ENCODE measurements around the gene CFAP107.

CFAP107 gene

DNA sequence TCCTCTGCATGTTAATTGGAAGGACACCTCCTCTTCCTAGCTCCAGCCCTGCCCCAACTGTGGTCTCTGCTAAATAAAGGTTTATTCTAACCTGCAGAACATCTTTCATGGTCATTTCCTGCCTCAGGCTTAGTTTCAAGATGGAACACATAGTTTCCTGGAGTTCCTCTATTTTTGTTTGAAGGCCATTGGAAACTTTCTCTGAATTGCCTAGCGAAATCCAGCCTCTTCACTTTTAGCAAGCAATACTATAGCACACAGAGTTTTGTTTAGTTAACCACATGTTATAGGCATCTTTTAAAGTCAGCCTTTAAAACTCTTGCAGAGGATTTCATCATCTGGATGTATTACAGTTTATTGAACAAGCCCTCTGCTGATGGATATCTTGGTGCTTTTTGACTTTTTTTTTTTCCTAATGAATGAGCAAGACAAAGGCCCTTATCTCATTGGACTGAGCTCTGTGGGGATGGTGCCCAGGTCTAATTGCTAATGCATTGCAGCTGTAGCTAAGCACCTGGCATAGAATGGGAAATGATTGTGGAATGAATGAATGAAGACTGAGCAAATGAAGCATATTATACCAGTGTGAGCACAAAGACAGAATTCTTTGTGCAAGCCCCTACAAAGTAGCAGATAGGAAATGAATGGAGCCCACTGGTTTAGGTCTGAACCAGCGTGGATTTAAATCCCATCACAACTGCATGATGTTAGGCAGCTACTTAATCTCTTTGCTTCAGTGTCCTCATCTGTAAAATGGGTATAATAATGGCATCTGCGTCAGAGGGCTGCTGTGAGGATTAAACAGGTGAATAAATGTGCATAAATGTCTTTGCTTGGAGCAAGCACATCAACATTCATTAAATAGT, 641 bp upstream of the CFAP107 start:
- TF ChIP-seq FOXP2 (optimal IDR thresholded peaks at IDR 0.05; ENCODE audit: borderline replicate concordance, extremely low read depth, extremely low read length, insufficient read depth), result no peak
- TF ChIP-seq TAF1 (IDR thresholded peaks at IDR 0.05; ENCODE audit: borderline replicate concordance, insufficient read depth, low read length), result no peak
- TF ChIP-seq, protein P1, sequence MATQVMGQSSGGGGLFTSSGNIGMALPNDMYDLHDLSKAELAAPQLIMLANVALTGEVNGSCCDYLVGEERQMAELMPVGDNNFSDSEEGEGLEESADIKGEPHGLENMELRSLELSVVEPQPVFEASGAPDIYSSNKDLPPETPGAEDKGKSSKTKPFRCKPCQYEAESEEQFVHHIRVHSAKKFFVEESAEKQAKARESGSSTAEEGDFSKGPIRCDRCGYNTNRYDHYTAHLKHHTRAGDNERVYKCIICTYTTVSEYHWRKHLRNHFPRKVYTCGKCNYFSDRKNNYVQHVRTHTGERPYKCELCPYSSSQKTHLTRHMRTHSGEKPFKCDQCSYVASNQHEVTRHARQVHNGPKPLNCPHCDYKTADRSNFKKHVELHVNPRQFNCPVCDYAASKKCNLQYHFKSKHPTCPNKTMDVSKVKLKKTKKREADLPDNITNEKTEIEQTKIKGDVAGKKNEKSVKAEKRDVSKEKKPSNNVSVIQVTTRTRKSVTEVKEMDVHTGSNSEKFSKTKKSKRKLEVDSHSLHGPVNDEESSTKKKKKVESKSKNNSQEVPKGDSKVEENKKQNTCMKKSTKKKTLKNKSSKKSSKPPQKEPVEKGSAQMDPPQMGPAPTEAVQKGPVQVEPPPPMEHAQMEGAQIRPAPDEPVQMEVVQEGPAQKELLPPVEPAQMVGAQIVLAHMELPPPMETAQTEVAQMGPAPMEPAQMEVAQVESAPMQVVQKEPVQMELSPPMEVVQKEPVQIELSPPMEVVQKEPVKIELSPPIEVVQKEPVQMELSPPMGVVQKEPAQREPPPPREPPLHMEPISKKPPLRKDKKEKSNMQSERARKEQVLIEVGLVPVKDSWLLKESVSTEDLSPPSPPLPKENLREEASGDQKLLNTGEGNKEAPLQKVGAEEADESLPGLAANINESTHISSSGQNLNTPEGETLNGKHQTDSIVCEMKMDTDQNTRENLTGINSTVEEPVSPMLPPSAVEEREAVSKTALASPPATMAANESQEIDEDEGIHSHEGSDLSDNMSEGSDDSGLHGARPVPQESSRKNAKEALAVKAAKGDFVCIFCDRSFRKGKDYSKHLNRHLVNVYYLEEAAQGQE (IDR thresholded peaks at IDR 0.05; ENCODE audit: insufficient read depth in 1 of 2, low read depth in 2 of 2, low read length in 2 of 2), result no peak
- TF ChIP-seq SIN3A (IDR thresholded peaks at IDR 0.05; ENCODE audit: borderline replicate concordance, insufficient read depth, low read length), result no peak
- TF ChIP-seq POLR2AphosphoS5 (IDR thresholded peaks at IDR 0.05; ENCODE audit: low read depth, low read length), result no peak

DNA sequence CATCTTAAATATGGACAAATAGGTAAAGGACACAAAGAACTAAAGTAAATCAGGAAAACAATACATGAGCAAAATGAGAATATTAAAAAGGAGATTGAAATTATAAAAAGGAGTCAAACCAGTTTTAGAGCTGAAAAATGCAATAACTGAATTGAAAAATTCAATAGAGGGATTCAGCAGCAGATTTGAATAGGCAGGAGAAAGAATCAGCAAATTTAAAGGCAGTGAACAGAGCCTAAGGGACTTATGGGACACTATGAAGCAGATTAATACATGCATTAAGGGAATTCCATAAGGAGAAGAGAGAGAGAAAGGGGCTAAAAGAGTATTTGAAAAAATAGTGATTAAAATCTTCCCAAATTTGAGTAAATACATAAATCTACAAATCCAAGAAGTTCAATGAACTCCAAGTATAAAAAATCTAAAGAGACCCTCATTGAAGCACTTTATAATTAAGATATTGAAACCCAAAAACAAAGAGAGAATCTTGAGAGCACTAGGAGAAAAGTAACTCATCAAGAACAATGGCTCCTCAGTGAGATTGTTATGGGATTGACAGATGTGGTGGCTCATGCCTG, 2.9 kb downstream of the CFAP107 start:
- TF ChIP-seq, protein P1 (IDR thresholded peaks at IDR 0.05; ENCODE audit: insufficient read depth in 1 of 2, low read depth in 2 of 2, low read length in 2 of 2), result no peak
- TF ChIP-seq SIN3A (IDR thresholded peaks at IDR 0.05; ENCODE audit: borderline replicate concordance, insufficient read depth, low read length) (no peak), FOXP2 (optimal IDR thresholded peaks at IDR 0.05; ENCODE audit: borderline replicate concordance, extremely low read depth, extremely low read length, insufficient read depth) (no peak), POLR2AphosphoS5 (IDR thresholded peaks at IDR 0.05; ENCODE audit: low read depth, low read length) (no peak), TAF1 (IDR thresholded peaks at IDR 0.05; ENCODE audit: borderline replicate concordance, insufficient read depth, low read length) (no peak)

DNA sequence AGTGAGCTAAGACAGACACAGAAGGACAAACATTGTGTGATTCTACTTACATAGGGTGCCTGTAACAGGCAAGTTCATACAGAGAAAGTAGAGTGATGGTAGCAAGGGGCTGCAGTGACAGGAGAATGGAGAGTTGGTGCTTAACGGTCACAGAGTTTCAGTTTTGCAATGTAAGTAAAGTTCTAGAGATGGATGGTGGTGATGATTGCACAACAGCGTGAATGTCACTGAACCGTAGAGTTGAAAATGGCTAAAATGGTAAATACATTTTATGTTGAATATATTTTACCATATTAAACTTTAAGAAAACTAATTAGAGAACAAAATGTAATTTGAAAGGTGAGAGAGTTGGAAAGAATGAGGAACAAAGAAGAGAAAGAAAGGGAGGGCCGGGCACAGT, 8.7 kb downstream of the CFAP107 start:
- no peak for TF ChIP-seq POLR2AphosphoS5 (IDR thresholded peaks at IDR 0.05; ENCODE audit: low read depth, low read length)
- TF ChIP-seq, protein P1 (IDR thresholded peaks at IDR 0.05; ENCODE audit: insufficient read depth in 1 of 2, low read depth in 2 of 2, low read length in 2 of 2), result no peak
- TF ChIP-seq SIN3A (IDR thresholded peaks at IDR 0.05; ENCODE audit: borderline replicate concordance, insufficient read depth, low read length), result no peak
- TF ChIP-seq TAF1 (IDR thresholded peaks at IDR 0.05; ENCODE audit: borderline replicate concordance, insufficient read depth, low read length), result no peak
- TF ChIP-seq FOXP2 (optimal IDR thresholded peaks at IDR 0.05; ENCODE audit: borderline replicate concordance, extremely low read depth, extremely low read length, insufficient read depth), result no peak

DNA sequence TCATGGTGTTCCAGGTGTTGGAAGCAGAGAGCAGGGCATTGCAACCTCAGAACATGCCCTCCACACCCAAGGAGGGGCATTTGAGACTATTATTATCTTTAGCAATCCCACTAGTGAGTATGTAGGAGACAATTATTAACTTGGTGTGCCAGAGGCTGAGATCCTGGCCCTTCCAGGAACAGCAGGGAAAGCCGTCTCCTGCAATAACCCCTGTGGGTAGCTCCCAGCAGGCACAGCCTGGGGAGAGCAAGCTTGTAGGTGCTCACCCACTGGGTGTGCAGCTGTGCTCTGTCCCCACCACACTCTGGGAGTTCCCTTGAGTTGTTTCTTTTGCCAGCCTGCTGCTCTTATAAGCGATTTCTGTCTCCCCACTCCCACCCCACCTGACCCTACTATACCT, 10.3 kb downstream of the CFAP107 start:
- no peak for TF ChIP-seq SIN3A (IDR thresholded peaks at IDR 0.05; ENCODE audit: borderline replicate concordance, insufficient read depth, low read length)
- TF ChIP-seq FOXP2 (optimal IDR thresholded peaks at IDR 0.05; ENCODE audit: borderline replicate concordance, extremely low read depth, extremely low read length, insufficient read depth), result no peak
- no peak for TF ChIP-seq POLR2AphosphoS5 (IDR thresholded peaks at IDR 0.05; ENCODE audit: low read depth, low read length)
- TF ChIP-seq, protein P1 (IDR thresholded peaks at IDR 0.05; ENCODE audit: insufficient read depth in 1 of 2, low read depth in 2 of 2, low read length in 2 of 2), result no peak
